ENCODE measurements around the gene MZF1. TPM values are rescaled to one million over a fixed set of nuclear protein-coding genes. Genes with fewer than 3 reads are reported as not detected.

MZF1 gene
- total RNA-seq, 1 experiment from 2014 or later, result 18.0 TPM

DNA sequence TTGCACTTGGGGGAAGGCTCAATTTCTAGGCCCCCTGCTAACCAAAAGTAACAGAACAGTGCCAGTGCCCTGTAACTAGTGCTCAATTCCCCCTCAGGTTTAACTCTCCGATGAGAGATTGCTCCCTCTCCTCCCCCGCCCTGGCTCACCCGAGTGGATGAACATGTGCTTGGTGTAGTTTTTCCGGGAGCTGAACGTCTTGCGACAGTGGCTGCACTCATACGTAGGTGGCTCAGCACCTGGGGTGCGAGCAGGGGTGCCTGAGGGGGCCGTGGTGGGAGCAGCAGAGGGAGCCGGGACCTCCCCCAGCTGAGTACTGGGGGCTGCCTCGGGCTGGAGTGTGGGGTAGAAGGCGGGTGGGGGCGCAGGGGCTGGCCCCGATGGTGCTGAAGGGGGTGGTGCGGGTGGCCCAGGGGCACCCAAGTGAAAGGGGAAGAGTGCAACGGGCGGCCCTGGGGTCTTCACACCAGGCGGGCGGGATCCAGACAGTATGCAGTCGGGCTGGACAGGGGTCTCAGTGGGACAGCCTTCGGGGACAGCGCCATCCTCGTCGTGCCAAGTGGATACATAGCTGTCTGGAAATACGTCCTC, 56.8 kb downstream of the MZF1 start:
- H3K4me2 ChIP-seq (ENCODE audit: low read length), result no peak overlapping the region
- H3K36me3 ChIP-seq (ENCODE audit: low read depth, low read length), result peaks cover 17% of the 10 kb centered on the region
- H3K27ac ChIP-seq (ENCODE audit: low read length), result no peak overlapping the region
- no peak overlapping the region for H3K4me3 ChIP-seq (ENCODE audit: low read length)
- TF ChIP-seq CTCF (conservative IDR thresholded peaks at IDR 0.05; ENCODE audit: low read depth, low read length), result no peak
- no peak for TF ChIP-seq EZH2phosphoT487 (IDR thresholded peaks at IDR 0.05; ENCODE audit: borderline replicate concordance, low read length)
- no peak for TF ChIP-seq EZH2 (IDR thresholded peaks at IDR 0.05; ENCODE audit: low read length, unreplicated experiment)
- no peaks in the 10 kb centered on the region for H3K9me3 ChIP-seq (ENCODE audit: low read length)
- CTCF ChIA-PET, result no interaction called here
- no peak overlapping the region for H3K9ac ChIP-seq (ENCODE audit: low read length)
- intact Hi-C loops (cut with micrococcal nuclease), result no loop called here
- peaks cover 16% of the 10 kb centered on the region for H3K4me1 ChIP-seq (ENCODE audit: insufficient read depth, low read length)
- no peak for ATAC-seq
- POLR2A ChIA-PET (ENCODE audit: unreplicated experiment), result no interaction called here
- no peak for DNase-seq
- H3K27me3 ChIP-seq (ENCODE audit: low read length), result no peaks in the 10 kb centered on the region
- H4K20me1 ChIP-seq (ENCODE audit: low read length), result no peaks in the 10 kb centered on the region
- no peaks in the 10 kb centered on the region for H3F3A ChIP-seq (ENCODE audit: low read length, unreplicated experiment)
- BruUV-seq (replicated peaks), result no TSS peak
- H3K79me2 ChIP-seq (ENCODE audit: low read length), result peaks cover 44% of the 10 kb centered on the region
- H3K9me2 ChIP-seq (replicated peaks; ENCODE audit: low read length), result no peaks in the 10 kb centered on the region
- no peak overlapping the region for H2AFZ ChIP-seq (ENCODE audit: low read length)

DNA sequence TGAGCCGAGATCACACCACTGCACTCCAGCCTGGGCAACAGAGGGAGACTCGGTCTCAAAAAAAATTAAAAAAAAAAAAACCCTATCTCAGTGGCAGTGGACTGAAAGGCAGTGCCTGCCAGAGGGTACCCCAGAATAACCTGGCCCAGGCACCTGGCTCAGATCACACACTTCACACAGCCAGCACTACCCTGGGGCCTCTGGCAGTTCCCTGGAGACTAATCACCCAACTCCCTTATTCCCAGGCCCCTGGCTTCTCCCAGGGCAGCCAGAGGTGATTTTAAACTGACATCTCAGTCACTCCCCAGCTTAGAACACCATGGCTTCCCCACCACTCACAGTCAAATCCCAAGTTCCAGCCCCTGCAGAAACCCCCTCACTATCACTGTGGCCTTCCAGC, 57.9 kb downstream of the MZF1 start:
- H3F3A ChIP-seq (ENCODE audit: low read length, unreplicated experiment), result no peaks in the 10 kb centered on the region
- peaks cover 17% of the 10 kb centered on the region for H3K36me3 ChIP-seq (ENCODE audit: low read depth, low read length)
- CTCF ChIA-PET, result no interaction called here
- intact Hi-C loops (cut with micrococcal nuclease), result no loop called here
- POLR2A ChIA-PET (ENCODE audit: unreplicated experiment), result no interaction called here
- H4K20me1 ChIP-seq (ENCODE audit: low read length), result no peaks in the 10 kb centered on the region
- H3K9me2 ChIP-seq (replicated peaks; ENCODE audit: low read length), result no peaks in the 10 kb centered on the region
- H3K27me3 ChIP-seq (ENCODE audit: low read length), result no peaks in the 10 kb centered on the region
- H3K4me2 ChIP-seq (ENCODE audit: low read length), result no peak overlapping the region
- no TSS peak for BruUV-seq (replicated peaks)
- ATAC-seq (no peak), DNase-seq (no peak)
- no peak overlapping the region for H3K27ac ChIP-seq (ENCODE audit: low read length)
- H3K4me3 ChIP-seq (ENCODE audit: low read length), result no peak overlapping the region
- H3K9ac ChIP-seq (ENCODE audit: low read length), result no peak overlapping the region
- no peak overlapping the region for H2AFZ ChIP-seq (ENCODE audit: low read length)
- peaks cover 12% of the 10 kb centered on the region for H3K4me1 ChIP-seq (ENCODE audit: insufficient read depth, low read length)
- TF ChIP-seq EZH2phosphoT487 (IDR thresholded peaks at IDR 0.05; ENCODE audit: borderline replicate concordance, low read length) (no peak), EZH2 (IDR thresholded peaks at IDR 0.05; ENCODE audit: low read length, unreplicated experiment) (no peak), CTCF (conservative IDR thresholded peaks at IDR 0.05; ENCODE audit: low read depth, low read length) (no peak)
- peaks cover 44% of the 10 kb centered on the region for H3K79me2 ChIP-seq (ENCODE audit: low read length)
- H3K9me3 ChIP-seq (ENCODE audit: low read length), result no peaks in the 10 kb centered on the region

- no TSS peak for BruUV-seq (replicated peaks)
Measured at GRCh38 chr19:58514564-58515022, 58.5 kb downstream of the MZF1 start.

More at GRCh38 chr19:58514564-58515022, 58.5 kb downstream of the MZF1 start:
- no peak overlapping the region for H2AFZ ChIP-seq (ENCODE audit: low read length)
- TF ChIP-seq EZH2 (IDR thresholded peaks at IDR 0.05; ENCODE audit: low read length, unreplicated experiment), result no peak
- no peak for TF ChIP-seq EZH2phosphoT487 (IDR thresholded peaks at IDR 0.05; ENCODE audit: borderline replicate concordance, low read length)
- no peak for TF ChIP-seq CTCF (conservative IDR thresholded peaks at IDR 0.05; ENCODE audit: low read depth, low read length)
- no peaks in the 10 kb centered on the region for H4K20me1 ChIP-seq (ENCODE audit: low read length)
- H3K4me2 ChIP-seq (ENCODE audit: low read length), result peak overlapping the region; percentile 81
- no peaks in the 10 kb centered on the region for H3K9me3 ChIP-seq (ENCODE audit: low read length)
- peaks cover 11% of the 10 kb centered on the region for H3K4me1 ChIP-seq (ENCODE audit: insufficient read depth, low read length)
- peaks cover 44% of the 10 kb centered on the region for H3K79me2 ChIP-seq (ENCODE audit: low read length)
- intact Hi-C loops (cut with micrococcal nuclease), result no loop called here
- H3K9ac ChIP-seq (ENCODE audit: low read length), result peak overlapping the region; percentile 68
- CTCF ChIA-PET, result interaction anchor here (0.6 kb wide), 1 partner anchor 29 kb away, joined by 3 read pairs; the partner anchor contains the start of gene TRIM28
- H3K27me3 ChIP-seq (ENCODE audit: low read length), result no peaks in the 10 kb centered on the region
- H3K4me3 ChIP-seq (ENCODE audit: low read length), result peak overlapping the region; percentile 59
- ATAC-seq, result no peak
- POLR2A ChIA-PET (ENCODE audit: unreplicated experiment), result no interaction called here
- peaks cover 17% of the 10 kb centered on the region for H3K36me3 ChIP-seq (ENCODE audit: low read depth, low read length)
- H3K9me2 ChIP-seq (replicated peaks; ENCODE audit: low read length), result no peaks in the 10 kb centered on the region
- DNase-seq, result no peak
- no peak overlapping the region for H3K27ac ChIP-seq (ENCODE audit: low read length)
- H3F3A ChIP-seq (ENCODE audit: low read length, unreplicated experiment), result no peaks in the 10 kb centered on the region
